Measurements from ENCODE around the gene SSC5D. TPM values are rescaled to one million over a fixed set of nuclear protein-coding genes. Genes with fewer than 3 reads are reported as not detected.
"Not testable (repeated sequence)": the region's sequence is repeated elsewhere in the genome, so short reads cannot be mapped to it uniquely, and the experiment has no call there.

The SSC5D gene
- total RNA-seq, 1 experiment from 2014 or later, result 1.0 TPM

GRCh38 chr19:55443824-55444480 is 44.3 kb upstream of the SSC5D start:
- Histone ChIP-seq H3K9me3 (ENCODE audit: low read length) (no peaks in the 10 kb centered on the region), H3K4me1 (ENCODE audit: low read length) (no peaks in the 10 kb centered on the region), H3K79me2 (ENCODE audit: low read length) (no peaks in the 10 kb centered on the region), H4K20me1 (ENCODE audit: insufficient read depth, low read depth, low read length) (no peaks in the 10 kb centered on the region), H3K27ac (ENCODE audit: low read length) (no peak overlapping the region), H2AFZ (ENCODE audit: low read length) (no peak overlapping the region), H3K9me2 (replicated peaks; ENCODE audit: insufficient read depth, low read length) (no peaks in the 10 kb centered on the region), H3K9ac (ENCODE audit: low read length) (no peak overlapping the region), H3K4me2 (ENCODE audit: low read depth, low read length, poor library complexity, severe bottlenecking) (no peak overlapping the region), H3K36me3 (ENCODE audit: insufficient read depth, low read length) (no peaks in the 10 kb centered on the region), H3K27me3 (ENCODE audit: low read length) (no peaks in the 10 kb centered on the region), H3K4me3 (ENCODE audit: low read length) (no peak overlapping the region)
- DNase-seq, result no peak

GRCh38 chr19:55444646-55445045 is 43.6 kb upstream of the SSC5D start:
- Histone ChIP-seq H3K36me3 (ENCODE audit: insufficient read depth, low read length) (no peaks in the 10 kb centered on the region), H3K9me2 (replicated peaks; ENCODE audit: insufficient read depth, low read length) (no peaks in the 10 kb centered on the region), H3K79me2 (ENCODE audit: low read length) (no peaks in the 10 kb centered on the region), H3K27me3 (ENCODE audit: low read length) (no peaks in the 10 kb centered on the region), H3K9me3 (ENCODE audit: low read length) (no peaks in the 10 kb centered on the region), H3K9ac (ENCODE audit: low read length) (no peak overlapping the region), H2AFZ (ENCODE audit: low read length) (no peak overlapping the region), H3K4me3 (ENCODE audit: low read length) (no peak overlapping the region), H3K4me1 (ENCODE audit: low read length) (no peaks in the 10 kb centered on the region), H3K27ac (ENCODE audit: low read length) (no peak overlapping the region), H4K20me1 (ENCODE audit: insufficient read depth, low read depth, low read length) (no peaks in the 10 kb centered on the region), H3K4me2 (ENCODE audit: low read depth, low read length, poor library complexity, severe bottlenecking) (no peak overlapping the region)
- DNase-seq, result no peak

GRCh38 chr19:55446060-55446459 is 42.2 kb upstream of the SSC5D start:
- Histone ChIP-seq H3K27me3 (ENCODE audit: low read length) (no peaks in the 10 kb centered on the region), H3K27ac (ENCODE audit: low read length) (no peak overlapping the region), H4K20me1 (ENCODE audit: insufficient read depth, low read depth, low read length) (no peaks in the 10 kb centered on the region), H3K4me2 (ENCODE audit: low read depth, low read length, poor library complexity, severe bottlenecking) (no peak overlapping the region), H3K9me3 (ENCODE audit: low read length) (no peaks in the 10 kb centered on the region), H2AFZ (ENCODE audit: low read length) (no peak overlapping the region), H3K9me2 (replicated peaks; ENCODE audit: insufficient read depth, low read length) (no peaks in the 10 kb centered on the region), H3K36me3 (ENCODE audit: insufficient read depth, low read length) (no peaks in the 10 kb centered on the region), H3K4me3 (ENCODE audit: low read length) (no peak overlapping the region), H3K9ac (ENCODE audit: low read length) (no peak overlapping the region), H3K4me1 (ENCODE audit: low read length) (no peaks in the 10 kb centered on the region), H3K79me2 (ENCODE audit: low read length) (no peaks in the 10 kb centered on the region)
- DNase-seq, result no peak

DNA sequence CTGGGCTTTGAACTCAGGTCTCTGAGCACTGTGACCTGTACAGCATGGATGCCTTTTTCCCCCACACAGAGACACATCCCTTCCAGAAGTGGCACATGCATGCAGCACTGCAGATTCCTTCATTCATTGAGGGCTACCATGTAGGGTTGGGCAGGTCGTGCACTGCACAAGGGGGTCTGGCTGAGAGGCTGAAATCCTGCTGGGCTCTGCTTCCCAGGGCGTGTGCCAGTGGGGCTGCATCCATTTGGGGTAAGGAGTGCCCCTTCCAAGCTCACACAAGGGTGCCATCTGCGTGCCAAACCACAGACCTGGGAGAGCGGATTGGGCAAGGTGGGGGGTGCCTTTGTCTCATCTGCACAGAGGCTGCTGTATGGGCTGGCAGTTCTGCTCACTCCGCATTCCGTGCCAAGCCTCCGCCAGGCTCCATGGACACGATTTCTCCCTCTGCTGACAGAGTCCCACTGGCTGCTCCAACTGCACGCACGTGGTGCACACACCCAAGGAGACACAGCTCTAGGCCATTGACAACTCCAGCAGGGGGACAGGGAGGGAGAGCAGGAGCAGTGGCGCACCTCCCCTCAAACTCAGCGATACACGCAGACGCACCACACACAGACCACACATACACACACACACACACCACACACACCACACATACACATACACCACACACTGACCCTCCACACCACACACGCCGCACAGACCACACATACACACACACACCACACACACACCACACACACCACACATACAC is 40.6 kb upstream of the SSC5D start:
- H3K79me2 ChIP-seq (ENCODE audit: low read length), result no peaks in the 10 kb centered on the region
- H3K4me1 ChIP-seq (ENCODE audit: low read length), result no peaks in the 10 kb centered on the region
- no peak overlapping the region for H3K9ac ChIP-seq (ENCODE audit: low read length)
- H3K27ac ChIP-seq (ENCODE audit: low read length), result no peak overlapping the region
- no peaks in the 10 kb centered on the region for H4K20me1 ChIP-seq (ENCODE audit: insufficient read depth, low read depth, low read length)
- no peak overlapping the region for H3K4me2 ChIP-seq (ENCODE audit: low read depth, low read length, poor library complexity, severe bottlenecking)
- no peaks in the 10 kb centered on the region for H3K9me2 ChIP-seq (replicated peaks; ENCODE audit: insufficient read depth, low read length)
- no peaks in the 10 kb centered on the region for H3K9me3 ChIP-seq (ENCODE audit: low read length)
- H2AFZ ChIP-seq (ENCODE audit: low read length), result no peak overlapping the region
- DNase-seq, result no peak
- H3K27me3 ChIP-seq (ENCODE audit: low read length), result no peaks in the 10 kb centered on the region
- H3K4me3 ChIP-seq (ENCODE audit: low read length), result no peak overlapping the region
- H3K36me3 ChIP-seq (ENCODE audit: insufficient read depth, low read length), result no peaks in the 10 kb centered on the region

DNA sequence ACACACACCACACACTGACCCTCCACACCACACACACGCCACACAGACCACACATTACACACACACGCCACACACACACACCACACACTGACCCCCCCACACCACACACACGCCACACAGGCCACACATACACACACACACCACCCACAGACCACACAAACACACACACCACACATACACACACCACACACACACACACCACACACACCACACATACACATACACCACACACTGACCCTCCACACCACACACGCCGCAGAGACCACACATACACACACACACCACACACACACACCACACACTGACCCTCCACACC is 40.1 kb upstream of the SSC5D start:
- H3K4me2 ChIP-seq (ENCODE audit: low read depth, low read length, poor library complexity, severe bottlenecking); H4K20me1 ChIP-seq (ENCODE audit: insufficient read depth, low read depth, low read length); H3K9ac ChIP-seq (ENCODE audit: low read length); H3K4me1 ChIP-seq (ENCODE audit: low read length); H2AFZ ChIP-seq (ENCODE audit: low read length); H3K9me2 ChIP-seq (replicated peaks; ENCODE audit: insufficient read depth, low read length); H3K36me3 ChIP-seq (ENCODE audit: insufficient read depth, low read length); H3K9me3 ChIP-seq (ENCODE audit: low read length); H3K27ac ChIP-seq (ENCODE audit: low read length); H3K27me3 ChIP-seq (ENCODE audit: low read length); DNase-seq; H3K79me2 ChIP-seq (ENCODE audit: low read length); H3K4me3 ChIP-seq (ENCODE audit: low read length): not testable (repeated sequence)

DNA sequence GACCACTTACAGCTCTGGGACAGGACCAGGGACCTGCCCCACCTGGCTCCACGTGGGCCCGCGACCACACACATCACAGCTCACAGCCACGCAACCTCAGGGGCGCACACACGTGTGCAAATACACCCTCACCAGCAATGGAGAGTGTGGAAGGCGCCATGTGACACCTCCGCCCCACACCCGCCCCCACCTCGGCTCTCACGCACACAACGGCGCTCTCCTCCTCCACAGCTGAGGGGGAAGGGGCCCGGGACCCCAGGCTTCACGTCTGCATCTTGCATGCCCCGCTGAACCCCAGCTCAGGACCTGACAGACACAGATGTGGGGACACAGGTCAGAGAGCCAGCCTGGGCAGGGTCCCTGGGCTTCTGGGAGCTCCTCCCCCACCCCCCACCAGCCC is 38.8 kb upstream of the SSC5D start:
- H3K27ac ChIP-seq (ENCODE audit: low read length), result no peak overlapping the region
- H3K9me3 ChIP-seq (ENCODE audit: low read length), result no peaks in the 10 kb centered on the region
- H2AFZ ChIP-seq (ENCODE audit: low read length), result no peak overlapping the region
- no peaks in the 10 kb centered on the region for H3K9me2 ChIP-seq (replicated peaks; ENCODE audit: insufficient read depth, low read length)
- H3K79me2 ChIP-seq (ENCODE audit: low read length), result no peaks in the 10 kb centered on the region
- no peaks in the 10 kb centered on the region for H3K4me1 ChIP-seq (ENCODE audit: low read length)
- peaks cover 6% of the 10 kb centered on the region for H3K36me3 ChIP-seq (ENCODE audit: insufficient read depth, low read length)
- no peak overlapping the region for H3K9ac ChIP-seq (ENCODE audit: low read length)
- H3K4me3 ChIP-seq (ENCODE audit: low read length), result no peak overlapping the region
- DNase-seq, result no peak
- no peaks in the 10 kb centered on the region for H3K27me3 ChIP-seq (ENCODE audit: low read length)
- no peak overlapping the region for H3K4me2 ChIP-seq (ENCODE audit: low read depth, low read length, poor library complexity, severe bottlenecking)
- H4K20me1 ChIP-seq (ENCODE audit: insufficient read depth, low read depth, low read length), result no peaks in the 10 kb centered on the region; the same call in 1 of the 2 replicates

GRCh38 chr19:55451163-55451964 is 36.9 kb upstream of the SSC5D start:
- Histone ChIP-seq H3K9me3 (ENCODE audit: low read length) (no peaks in the 10 kb centered on the region), H3K4me2 (ENCODE audit: low read depth, low read length, poor library complexity, severe bottlenecking) (no peak overlapping the region), H3K27ac (ENCODE audit: low read length) (no peak overlapping the region), H3K36me3 (ENCODE audit: insufficient read depth, low read length) (peaks cover 6% of the 10 kb centered on the region), H3K4me3 (ENCODE audit: low read length) (no peak overlapping the region), H3K27me3 (ENCODE audit: low read length) (no peaks in the 10 kb centered on the region), H3K9ac (ENCODE audit: low read length) (no peak overlapping the region), H3K9me2 (replicated peaks; ENCODE audit: insufficient read depth, low read length) (no peaks in the 10 kb centered on the region), H3K79me2 (ENCODE audit: low read length) (no peaks in the 10 kb centered on the region), H3K4me1 (ENCODE audit: low read length) (no peaks in the 10 kb centered on the region), H2AFZ (ENCODE audit: low read length) (no peak overlapping the region), H4K20me1 (ENCODE audit: insufficient read depth, low read depth, low read length) (no peaks in the 10 kb centered on the region; the same call in 1 of the 2 replicates)
- no peak for DNase-seq
